ENCODE data around the gene ARTN. TPM values are rescaled to one million over a fixed set of nuclear protein-coding genes. Genes with fewer than 3 reads are reported as not detected.

ARTN gene, protein sequence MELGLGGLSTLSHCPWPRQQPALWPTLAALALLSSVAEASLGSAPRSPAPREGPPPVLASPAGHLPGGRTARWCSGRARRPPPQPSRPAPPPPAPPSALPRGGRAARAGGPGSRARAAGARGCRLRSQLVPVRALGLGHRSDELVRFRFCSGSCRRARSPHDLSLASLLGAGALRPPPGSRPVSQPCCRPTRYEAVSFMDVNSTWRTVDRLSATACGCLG
- total RNA-seq (ENCODE audit: insufficient read depth, low replicate concordance), result 4.8 TPM

DNA sequence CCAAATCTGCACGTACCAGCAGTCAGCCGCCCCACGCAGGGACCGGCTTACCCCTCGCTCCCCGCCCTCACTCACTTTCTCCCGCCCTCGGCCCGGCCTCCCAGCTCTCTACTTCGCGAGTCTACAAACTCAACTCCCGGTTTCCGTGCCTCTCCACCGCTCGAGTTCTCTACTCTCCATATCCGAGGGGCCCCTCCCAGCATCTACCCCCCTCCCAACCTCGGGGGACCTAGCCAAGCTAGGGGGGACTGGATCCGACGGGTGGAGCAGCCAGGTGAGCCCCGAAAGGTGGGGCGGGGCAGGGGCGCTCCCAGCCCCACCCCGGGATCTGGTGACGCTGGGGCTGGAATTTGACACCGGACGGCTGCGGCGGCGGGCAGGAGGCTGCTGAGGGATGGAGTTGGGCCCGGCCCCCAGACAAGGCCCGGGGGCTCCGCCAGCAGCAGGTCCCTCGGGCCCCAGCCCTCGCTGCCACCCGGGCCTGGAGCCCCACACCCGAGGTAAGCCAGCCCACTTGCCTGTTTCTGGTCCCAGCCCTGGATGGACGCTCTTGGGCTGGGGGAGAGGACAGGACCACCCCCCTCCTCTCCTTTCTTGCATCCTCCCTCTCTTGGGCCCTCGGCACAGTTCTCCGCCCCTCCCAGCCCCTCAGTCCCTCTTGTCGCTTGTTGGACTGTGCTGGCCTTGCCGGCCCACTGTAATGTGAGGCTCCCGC is at the start of gene ARTN:
Gene ARTN, plus strand, starts transcription at position 416 of the 715 bp plus-strand sequence. CDS start 1,856 bp downstream, outside the sequence.
- peak; percentile 41 for DNase-seq (ENCODE audit: low spot score)

DNA sequence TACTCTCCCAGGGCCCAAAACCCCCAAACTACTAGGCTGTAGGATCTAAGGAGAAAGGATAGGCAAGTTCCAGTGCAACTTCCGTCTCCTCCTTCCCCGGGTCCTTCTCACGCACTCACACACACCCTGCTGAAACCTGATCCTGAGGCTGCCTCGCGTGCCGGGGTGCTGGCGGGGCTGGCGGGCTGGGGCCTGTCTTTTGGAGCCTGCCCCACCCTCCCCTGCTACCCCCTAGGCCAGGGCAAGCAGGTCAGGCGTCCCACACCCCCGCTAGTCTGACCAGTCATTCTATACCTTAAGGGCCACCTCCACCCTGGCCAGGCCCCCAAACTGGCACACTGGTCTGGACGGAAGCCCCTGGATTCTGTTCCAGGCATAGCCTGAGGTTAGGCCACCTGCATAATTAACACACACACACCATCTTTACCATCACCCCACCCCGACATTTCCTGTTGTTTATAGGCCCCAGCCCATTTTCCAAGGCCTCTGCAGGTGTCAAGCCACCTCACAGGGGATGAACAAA is 48.3 kb upstream of the ARTN start:
- peak; percentile 49 for DNase-seq (ENCODE audit: low spot score)

DNA sequence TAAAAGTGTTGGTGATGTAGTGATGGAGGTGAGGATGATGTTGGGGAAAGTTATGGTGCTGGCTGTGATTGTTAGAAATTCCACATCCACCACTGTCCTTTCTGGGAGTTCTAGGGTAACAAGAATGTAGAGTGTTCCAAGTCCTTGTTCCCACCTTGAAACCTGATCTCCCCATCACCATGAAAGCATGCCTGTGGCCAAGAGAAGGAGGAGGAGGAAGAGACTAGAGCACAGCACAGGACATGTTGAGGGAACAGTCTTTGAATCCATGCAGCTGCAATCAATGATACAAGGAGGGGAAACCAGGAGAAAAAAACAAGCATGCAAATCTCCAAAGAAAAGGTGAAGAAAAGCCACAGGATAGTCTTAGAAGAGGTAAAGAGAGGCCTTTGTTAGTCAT is 45.9 kb upstream of the ARTN start:
- no peak for DNase-seq (ENCODE audit: low spot score)

DNA sequence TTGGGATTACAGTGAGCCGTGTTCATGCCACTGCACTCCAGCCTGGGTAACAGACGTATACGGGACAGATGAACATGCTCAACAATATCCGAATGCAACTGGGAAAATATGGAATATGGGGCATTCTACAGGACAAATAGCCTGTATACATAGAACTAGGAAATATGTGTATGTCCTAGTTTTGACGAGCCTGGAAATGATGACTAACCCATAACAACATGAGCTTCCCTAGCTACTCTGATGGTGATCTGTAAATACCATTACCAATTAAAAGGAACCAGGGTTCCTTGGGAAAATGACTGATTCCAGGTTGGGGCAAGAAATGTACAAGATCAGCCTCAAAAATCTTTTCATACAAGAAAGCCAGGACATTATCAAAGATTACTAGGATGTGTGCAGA is 42.8 kb upstream of the ARTN start:
- DNase-seq (ENCODE audit: low spot score), result no peak

DNA sequence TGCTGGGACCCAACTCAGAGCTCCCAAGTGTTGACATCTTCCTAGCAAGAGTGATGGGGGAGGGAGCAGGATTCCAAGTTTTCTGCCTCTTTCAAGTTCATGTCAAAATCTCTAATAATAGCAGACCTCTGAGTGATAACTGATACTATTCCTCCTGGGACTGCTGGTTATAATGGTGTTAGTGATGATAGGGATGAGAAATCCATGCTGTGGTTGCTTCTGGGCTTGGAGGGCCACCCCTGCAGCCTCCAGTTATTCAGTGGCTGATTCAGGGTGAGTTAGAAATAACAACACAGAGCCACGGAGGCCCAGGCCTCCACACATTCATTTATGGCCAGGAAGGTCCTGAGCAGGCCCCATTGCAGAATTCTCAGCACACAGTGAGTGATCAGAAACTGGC is 40.6 kb upstream of the ARTN start:
- peak; percentile 36 for DNase-seq (ENCODE audit: low spot score)

DNA sequence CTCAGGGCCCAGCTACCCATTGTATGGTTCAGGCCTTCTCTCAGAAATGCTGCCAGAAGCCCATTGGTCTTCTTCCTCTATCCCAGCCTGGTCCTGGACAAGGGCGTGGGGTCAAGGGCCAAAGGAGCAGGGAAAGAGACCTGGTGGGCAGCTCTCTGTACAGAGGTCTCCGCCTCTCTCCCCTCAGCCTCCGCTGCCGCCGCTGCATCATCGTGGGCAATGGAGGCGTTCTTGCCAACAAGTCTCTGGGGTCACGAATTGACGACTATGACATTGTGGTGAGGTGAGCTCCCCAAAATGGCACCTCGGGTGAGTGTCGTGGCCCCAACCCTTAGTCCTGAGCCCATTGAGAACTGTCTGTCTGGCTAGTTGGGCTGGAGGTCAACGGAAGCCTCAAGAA is 34.6 kb upstream of the ARTN start:
- DNase-seq (ENCODE audit: low spot score), result no peak

DNA sequence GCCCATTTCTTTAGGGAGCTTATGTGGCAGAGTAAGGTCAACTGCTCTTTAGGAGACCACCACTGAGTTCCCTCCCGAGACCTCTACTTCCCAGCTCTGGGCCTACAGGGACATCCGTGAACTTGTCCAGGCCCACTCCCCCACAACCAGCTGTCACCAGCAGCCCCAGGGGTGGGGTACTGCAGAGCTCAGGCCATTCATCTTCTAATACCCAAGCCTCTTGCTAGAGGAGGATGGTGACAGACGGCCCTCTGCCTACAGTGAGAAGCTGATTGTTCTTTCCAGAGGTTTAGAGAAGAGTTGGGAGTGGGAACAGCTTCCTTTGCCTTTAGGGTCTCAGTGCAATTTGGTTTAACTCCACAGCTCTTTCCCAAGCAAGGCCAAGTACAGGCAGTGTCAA is 33.2 kb upstream of the ARTN start:
- DNase-seq (ENCODE audit: low spot score), result no peak

DNA sequence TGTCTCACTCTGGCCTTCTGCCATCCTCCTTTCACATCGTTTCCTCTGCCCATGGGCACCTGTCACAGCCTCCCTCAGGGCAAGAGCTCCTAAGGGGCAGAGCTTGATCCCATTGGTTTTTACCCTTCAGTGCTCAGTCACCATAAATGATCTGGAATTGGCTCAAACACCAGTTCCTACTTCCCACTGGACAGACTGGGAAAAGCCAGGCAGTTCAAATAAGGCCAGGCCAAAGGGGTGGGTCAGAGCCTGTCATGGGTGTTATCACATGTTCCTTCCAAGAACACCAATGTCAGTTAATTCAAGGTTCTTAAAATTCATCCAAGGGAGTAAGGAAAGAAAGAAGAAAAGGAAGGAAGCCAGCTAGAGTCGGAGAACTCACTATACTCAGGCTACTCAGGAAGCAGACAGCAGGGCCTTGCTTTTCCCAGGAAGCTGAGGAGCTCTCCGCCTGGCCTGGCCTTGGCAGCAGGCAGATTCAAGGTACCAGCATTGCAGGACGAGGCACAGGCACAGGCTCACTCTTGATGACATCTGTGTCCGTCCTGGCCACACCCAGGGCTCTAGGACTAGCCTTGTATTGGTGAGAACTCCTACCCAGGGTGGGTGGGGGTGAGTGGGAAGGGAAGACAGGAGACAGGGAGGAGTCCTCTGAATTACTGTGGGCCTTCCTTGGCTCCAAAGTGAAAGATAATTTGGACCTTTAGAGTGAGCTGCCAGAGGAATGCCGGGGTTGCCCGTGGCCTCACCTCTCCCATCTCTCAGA is 32.2 kb upstream of the ARTN start:
- no peak for DNase-seq (ENCODE audit: low spot score)

DNA sequence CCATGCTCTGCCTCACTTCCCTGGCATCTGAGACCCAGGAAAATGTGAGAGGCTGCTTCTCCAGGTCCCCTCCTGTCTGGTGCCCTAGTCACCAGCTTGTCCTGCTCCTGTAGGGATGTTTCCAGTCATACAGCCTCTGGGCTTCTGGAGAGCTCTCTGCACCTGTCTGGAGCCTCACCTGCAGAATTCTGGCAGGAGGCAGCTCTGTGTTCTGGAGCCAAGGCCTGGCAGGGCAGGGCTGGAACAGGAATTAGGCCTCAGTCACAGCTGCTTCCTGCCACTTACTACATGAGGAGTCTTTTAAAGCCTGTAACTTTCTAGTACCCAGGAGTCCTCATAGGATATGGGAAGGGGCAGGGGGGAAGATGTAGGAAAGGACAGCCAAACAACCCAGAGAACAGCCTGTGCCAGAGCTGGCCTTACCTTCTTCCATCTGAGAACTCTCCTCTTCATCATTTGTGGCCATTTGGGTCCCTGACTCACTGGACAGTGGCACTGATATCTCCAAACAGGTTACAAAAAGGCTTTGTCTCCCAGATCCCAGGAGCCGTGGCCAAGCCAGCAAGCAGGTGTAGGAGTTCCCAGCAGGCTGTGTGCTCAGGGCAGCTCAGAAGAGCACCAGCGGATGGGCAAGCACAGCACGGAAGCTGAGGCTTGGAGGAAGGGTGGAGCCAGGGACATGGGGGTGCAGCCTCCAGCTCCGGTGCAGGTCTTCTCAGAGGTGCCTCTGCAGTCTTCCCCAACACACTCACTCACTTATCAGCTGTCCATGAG is 31.4 kb upstream of the ARTN start:
- no peak for DNase-seq (ENCODE audit: low spot score)

DNA sequence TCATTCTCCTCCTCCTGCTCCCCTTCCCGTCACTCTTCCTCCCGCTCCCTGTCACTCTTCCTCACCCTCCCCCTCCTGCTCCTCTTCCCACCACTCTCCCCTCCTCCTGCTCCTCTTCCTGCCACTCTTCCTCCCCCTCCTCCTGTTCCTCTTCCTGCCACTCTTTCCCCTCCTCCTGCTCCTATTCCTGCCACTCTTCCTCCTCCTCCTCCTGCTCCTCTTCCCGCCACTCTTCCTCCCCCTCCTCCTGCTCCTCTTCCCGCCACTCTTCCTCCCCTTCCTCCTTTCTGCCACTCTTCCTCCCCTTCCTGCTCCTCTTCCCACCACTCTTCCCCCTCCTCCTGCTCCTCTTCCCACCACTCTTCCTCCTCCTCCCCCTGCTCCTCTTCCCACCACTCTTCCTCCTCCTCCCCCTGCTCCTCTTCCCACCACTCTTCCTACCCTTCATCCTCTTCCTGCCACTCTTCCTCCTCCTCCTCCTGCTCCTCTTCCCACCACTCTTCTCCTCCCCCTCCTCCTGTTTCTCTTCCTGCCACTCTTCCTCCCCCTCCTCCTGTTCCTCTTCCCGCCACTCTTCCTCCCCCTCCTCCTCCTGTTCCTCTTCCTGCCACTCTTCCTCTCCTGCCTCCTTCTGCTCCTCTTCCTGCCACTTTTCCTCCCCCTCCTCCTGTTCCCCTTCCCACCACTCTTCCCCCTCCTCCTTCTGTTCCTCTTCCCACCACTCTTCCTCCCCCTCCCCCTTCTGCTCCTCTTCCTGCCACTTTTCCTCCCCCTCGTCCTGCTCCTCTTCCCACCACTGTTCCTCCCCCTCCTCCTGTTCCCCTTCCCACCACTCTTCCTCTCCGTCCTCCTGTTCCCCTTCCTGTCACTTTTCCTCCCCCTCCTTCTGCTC is 28.7 kb upstream of the ARTN start:
- DNase-seq (ENCODE audit: low spot score), result no peak

DNA sequence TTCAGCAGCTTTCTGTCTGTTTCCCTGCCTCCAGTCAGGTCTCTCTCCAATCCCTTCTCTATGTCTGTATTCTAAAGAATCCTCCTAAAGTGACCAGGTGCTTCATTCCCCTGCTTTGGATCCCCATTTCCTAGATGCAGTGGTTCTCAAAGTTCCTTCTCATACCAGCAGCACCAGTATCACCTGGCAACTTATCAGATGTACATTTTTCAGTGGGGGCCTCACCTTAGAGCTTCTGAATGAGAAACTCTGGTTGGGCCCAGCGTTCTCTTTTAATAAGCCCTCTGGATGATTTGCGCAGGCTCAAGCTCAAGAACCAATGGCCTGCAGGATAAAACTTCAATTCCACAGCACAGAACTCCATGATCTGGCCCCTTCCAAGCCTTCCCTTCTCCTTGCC is 25.4 kb upstream of the ARTN start:
- no peak for DNase-seq (ENCODE audit: low spot score)

DNA sequence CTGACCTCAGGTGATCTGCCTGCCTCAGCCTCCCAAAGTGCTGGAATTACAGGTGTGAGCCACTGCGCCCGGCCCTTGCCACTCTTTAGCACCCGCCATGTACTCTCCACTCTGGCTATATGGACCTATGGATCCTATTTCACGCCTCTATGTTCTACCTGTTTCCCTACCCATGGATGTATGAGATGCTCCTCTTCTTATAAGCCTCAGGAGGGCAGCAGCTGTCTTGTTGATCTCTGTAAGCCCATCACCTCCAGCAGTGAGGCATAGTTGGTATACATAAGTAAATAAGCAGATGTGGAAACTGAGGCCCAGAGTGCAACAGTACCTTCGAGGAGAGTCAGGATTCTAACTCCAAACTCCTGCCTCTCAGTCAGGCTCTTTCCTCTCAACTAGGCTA is 24.7 kb upstream of the ARTN start:
- no peak for DNase-seq (ENCODE audit: low spot score)

DNA sequence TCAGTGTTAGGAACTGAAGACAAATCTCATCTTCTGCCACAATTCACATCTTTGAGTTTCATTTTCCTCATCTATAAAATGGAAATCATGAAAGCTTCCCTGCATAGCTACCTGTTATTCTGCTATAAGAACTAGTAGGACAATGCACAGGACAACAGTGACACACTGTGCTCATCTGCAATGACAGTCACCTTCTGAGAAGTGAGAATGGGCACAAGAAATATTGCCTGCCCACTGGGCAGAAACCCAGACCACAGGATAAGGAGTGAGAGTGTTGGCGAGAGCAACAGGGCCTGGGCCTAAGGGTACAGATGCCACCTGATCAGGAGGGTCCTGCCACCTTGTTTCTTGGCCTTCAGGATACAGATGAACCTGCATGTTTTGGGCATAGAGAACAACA is 23.3 kb upstream of the ARTN start:
- no peak for DNase-seq (ENCODE audit: low spot score)

DNA sequence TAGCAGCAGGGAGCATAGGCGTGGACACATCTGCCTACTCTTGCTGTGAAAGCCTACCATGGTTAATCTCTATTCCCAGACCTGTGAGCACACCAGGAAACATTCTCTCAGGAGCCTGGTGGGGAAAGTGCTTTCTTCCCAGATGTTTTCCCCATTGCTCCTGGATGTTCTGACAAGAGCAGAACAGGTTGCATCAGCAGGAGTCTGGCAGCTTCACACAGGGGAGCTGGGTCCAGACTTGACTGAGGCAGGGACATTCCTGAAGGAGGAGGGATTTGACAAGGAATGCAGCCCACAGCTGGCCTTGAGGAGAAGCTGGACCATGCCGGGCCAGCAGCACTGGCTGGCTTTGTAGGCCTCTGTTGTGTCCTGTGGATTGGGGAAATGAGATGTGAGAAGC is 21.0 kb upstream of the ARTN start:
- peak; percentile 59 for DNase-seq (ENCODE audit: low spot score)

DNA sequence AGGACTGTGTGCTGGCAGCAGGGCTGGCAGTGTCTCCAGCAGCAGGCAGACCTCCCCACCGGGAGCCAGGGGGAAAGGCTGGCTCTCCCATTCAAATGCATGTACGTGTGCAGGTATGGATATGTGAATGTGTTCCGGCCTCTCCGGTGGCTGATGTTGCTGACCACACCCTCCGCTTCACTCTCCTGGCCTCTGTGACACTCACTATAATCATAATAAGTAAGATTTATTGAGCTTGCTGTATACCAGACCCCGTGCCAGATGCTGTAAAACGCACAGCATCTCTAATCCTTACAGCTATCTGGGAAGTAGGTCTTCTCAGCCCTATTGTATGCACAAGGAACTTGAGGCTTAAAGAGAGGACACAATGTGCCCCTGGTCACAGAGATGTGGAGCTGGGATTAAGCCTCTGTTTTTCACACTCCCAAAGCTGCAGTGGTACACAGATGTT is 20.5 kb upstream of the ARTN start:
- DNase-seq (ENCODE audit: low spot score), result peak; percentile 45

DNA sequence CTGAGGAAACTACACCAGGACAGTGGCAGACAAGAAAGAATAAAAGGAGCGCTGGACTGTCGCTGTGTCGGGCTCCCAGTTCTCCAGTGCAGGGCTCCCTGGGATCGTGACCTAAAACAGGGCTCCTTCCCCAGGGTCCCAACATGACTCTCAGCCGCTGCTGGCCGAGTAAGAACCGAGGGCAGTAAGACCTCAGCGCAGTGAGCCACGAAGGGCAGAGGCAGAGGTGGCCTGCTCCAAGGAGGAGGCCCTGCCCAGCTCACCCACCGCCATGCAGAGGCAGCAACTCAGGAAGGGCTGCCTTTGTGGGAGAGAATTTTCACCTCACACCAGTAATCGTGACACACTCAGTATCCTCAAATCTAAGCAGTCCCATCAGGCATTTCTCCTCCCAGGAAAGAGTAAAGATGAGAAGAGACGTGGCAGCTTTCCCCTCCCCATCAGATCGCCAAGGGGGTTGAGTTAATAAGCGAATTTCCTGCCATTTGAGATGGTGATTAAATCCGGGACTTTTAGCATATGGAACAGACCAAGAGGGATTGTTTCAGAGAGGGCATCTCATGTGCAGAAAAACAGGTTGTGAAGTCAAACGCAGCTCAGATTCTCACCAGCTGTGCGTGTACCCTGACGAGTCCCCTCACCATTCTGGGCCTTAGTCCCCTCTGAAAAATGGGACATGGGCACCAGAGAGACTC is 19.8 kb upstream of the ARTN start:
- DNase-seq (ENCODE audit: low spot score), result no peak

DNA sequence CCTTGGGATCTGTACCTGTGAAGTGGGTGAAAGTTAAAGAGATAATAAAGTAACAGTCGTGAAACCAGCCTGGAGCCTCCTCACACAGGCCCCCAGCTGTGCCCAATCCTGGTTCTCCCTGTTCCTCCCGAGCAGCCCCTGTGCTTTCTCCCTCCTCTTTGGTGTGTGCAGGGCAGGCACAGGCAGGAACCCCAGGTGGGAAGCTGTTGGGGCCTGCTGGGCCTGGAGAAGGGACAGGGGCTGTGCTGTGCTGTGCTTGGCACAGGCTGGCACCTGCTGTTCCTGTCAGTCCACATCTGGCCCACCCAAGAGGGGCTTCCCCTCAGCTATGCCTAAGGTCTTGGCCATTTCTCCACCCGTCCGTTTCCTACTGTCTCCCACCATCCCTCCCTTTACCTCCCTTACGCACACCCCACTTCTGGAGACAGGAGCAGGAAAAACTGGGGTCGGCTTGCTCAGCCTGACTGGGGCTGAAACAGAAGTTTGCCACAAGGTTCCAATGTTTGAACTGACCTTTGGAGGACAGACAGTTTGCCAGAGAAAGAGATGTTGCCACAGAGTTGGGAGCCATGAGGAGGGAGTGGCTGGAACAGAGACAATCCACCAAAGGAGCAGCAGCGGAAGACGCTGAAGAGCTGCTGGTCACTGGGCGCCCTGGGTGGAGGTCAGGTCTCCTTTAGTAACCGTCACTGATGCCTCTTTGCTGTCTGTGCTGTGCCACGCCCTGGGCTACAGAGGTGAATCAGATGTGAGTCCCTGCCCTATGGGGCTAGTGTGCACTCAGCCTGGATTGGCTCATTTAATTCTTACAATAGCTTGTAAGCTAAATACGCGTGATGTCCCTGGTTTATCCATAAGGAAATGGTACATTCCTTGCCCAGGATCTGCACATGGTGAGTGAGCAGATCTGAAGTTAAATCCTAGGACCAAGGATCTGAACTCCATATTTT is 18.8 kb upstream of the ARTN start:
- DNase-seq (ENCODE audit: low spot score), result peak; percentile 14

DNA sequence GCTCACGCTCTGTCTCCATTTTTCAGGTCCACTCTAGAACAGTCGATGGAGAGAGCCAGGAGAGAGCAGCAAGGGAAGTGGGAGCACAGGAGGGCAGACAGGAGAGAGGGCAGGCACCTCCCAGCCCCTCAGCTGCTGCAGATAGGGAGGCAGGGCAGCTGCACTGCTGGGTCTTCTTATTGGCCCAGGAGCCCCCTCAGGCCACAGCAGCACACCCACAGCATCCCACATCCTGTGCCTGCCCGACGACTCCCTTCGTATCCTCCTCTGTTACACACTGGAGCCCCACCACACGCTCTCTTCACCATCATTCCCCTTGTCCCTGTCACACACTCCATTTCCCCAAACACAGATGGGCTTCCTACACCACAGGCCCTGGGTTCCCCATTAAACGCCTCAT is 13.7 kb upstream of the ARTN start:
- no peak for DNase-seq (ENCODE audit: low spot score)

DNA sequence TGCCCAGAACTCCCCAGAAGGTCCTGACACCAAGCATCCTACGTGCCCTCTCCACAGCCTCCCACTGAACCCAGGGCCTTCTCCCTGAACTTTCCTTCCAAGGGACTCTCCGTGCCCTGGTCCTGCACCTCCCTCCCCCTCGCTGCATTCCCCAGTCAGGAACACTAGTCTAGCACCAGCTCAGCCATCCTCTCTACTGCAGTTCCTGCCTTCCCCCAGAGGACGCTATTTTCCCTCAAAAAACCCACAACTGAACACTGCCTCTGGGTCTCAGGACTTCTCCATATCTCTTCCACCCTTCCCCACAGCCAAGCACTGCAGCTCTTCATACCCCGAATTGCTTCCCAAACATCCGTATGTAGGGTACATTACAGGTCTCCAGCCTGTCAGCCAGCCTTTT is 12.6 kb upstream of the ARTN start:
- no peak for DNase-seq (ENCODE audit: low spot score)

Data from umbilical cord (tissue), 2 donors.